GM10266 (cell line): ENCODE data around the gene COX6A1.

Experiments used
- DNase-seq: peaks from one replicate; pipeline ENCODE4 v3.0.0; 2012; ENCODE audit errors: extremely low spot score
- TF ChIP-seq, protein P1 (sequence below): IDR thresholded peaks from 2 replicates; pipeline ENCODE4 v1.5.1; 2012; ENCODE audit warnings: mild to moderate bottlenecking, low read depth; ENCODE audit not compliant: control insufficient read depth, insufficient read depth; ENCODE audit errors: missing control alignments

The COX6A1 gene

DNA sequence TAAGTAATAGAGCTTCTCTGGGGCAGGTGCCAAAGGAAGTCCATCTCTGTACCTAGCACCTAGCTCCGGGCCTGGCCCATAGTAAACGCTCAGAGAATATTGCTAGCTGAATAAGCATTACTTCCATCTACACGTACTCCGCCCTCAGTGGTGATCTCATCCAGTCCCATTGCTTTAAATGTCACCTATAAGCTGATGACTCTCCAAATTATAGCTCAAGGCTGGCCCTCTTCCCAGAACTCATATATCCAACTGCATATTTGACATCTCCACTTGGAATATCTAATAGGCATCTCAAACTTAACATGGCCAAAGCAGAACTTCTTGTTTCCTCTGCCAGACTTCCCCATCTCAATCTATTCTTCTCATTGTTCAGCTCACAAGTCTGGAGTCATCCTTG is 51.1 kb downstream of the COX6A1 start:
- DNase-seq: no peak
- TF ChIP-seq, protein P1, sequence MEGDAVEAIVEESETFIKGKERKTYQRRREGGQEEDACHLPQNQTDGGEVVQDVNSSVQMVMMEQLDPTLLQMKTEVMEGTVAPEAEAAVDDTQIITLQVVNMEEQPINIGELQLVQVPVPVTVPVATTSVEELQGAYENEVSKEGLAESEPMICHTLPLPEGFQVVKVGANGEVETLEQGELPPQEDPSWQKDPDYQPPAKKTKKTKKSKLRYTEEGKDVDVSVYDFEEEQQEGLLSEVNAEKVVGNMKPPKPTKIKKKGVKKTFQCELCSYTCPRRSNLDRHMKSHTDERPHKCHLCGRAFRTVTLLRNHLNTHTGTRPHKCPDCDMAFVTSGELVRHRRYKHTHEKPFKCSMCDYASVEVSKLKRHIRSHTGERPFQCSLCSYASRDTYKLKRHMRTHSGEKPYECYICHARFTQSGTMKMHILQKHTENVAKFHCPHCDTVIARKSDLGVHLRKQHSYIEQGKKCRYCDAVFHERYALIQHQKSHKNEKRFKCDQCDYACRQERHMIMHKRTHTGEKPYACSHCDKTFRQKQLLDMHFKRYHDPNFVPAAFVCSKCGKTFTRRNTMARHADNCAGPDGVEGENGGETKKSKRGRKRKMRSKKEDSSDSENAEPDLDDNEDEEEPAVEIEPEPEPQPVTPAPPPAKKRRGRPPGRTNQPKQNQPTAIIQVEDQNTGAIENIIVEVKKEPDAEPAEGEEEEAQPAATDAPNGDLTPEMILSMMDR: no peak

DNA sequence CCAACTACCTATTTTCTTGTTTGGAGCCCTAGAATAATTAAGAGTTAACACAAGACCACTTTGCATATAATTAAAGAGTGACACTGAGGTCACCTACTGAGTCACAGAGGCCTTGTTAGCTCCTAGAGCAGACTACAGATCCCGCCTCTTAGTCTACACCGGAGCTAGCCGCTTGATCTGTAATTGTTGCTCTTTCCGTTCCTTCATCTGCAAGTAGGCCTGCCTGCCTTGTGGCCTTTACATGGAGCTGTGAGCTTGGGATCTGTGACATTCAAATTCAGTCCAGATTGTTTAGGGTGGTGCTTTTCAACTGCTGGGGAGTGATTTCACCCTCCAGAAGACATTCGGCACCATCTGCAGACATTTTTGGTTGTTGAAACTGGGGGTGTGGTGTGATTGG is 52.4 kb downstream of the COX6A1 start:
- TF ChIP-seq, protein P1: no peak

More for the DNA sequence above, 52.4 kb downstream of the COX6A1 start:
- no peak for DNase-seq
